ENCODE data around the gene GNB3.

The GNB3 gene

GRCh38 chr12:6813363-6813762 is 27.4 kb upstream of the GNB3 start:
- no peak for TF ChIP-seq ZNF565 (CRISPR knock-in tag; conservative IDR thresholded peaks at IDR 0.05; ENCODE audit: low read depth)
- TF ChIP-seq BACH2 (CRISPR knock-in tag; IDR thresholded peaks at IDR 0.05; ENCODE audit: borderline replicate concordance), result no peak
- no peak for TF ChIP-seq POU6F1 (CRISPR knock-in tag; IDR thresholded peaks at IDR 0.05; ENCODE audit: borderline replicate concordance, low read depth)
- TF ChIP-seq PPARA (CRISPR knock-in tag; IDR thresholded peaks at IDR 0.05; ENCODE audit: borderline replicate concordance), result no peak
- no peak for TF ChIP-seq GLIS3 (CRISPR knock-in tag; IDR thresholded peaks at IDR 0.05)
- no peak for TF ChIP-seq PATZ1 (CRISPR knock-in tag; IDR thresholded peaks at IDR 0.05; ENCODE audit: borderline replicate concordance)
- TF ChIP-seq TOX (CRISPR knock-in tag; IDR thresholded peaks at IDR 0.05; ENCODE audit: borderline replicate concordance), result no peak
- no peak for TF ChIP-seq ISL1 (CRISPR knock-in tag; IDR thresholded peaks at IDR 0.05)
- no peak for ATAC-seq

- TF ChIP-seq GLIS3 (CRISPR knock-in tag; IDR thresholded peaks at IDR 0.05) (no peak), TSHZ2 (CRISPR knock-in tag; IDR thresholded peaks at IDR 0.05) (0 out of 2 replicates have a peak, but pooled peaks have one; percentile 17)
- ATAC-seq, result no peak
Measured at GRCh38 chr12:6816598-6816997, 24.1 kb upstream of the GNB3 start.

GRCh38 chr12:6817098-6817497 is 23.6 kb upstream of the GNB3 start:
- ATAC-seq, result no peak
- TF ChIP-seq BACH2 (CRISPR knock-in tag; IDR thresholded peaks at IDR 0.05; ENCODE audit: borderline replicate concordance) (no peak), ZNF8 (CRISPR knock-in tag; IDR thresholded peaks at IDR 0.05) (no peak), PPARA (CRISPR knock-in tag; IDR thresholded peaks at IDR 0.05; ENCODE audit: borderline replicate concordance) (no peak), GLIS3 (CRISPR knock-in tag; IDR thresholded peaks at IDR 0.05) (no peak), TSHZ2 (CRISPR knock-in tag; IDR thresholded peaks at IDR 0.05) (no peak), CSRNP3 (CRISPR knock-in tag; IDR thresholded peaks at IDR 0.05) (no peak), ZFP3 (CRISPR knock-in tag; IDR thresholded peaks at IDR 0.05) (no peak), TCF4 (CRISPR knock-in tag; IDR thresholded peaks at IDR 0.05; ENCODE audit: borderline replicate concordance) (no peak), ESRRG (CRISPR knock-in tag; IDR thresholded peaks at IDR 0.05) (no peak), CREB5 (CRISPR knock-in tag; IDR thresholded peaks at IDR 0.05; ENCODE audit: low read depth) (no peak), ZFP30 (CRISPR knock-in tag; IDR thresholded peaks at IDR 0.05) (no peak), CSDC2 (CRISPR knock-in tag; IDR thresholded peaks at IDR 0.05) (no peak), OSR1 (CRISPR knock-in tag; IDR thresholded peaks at IDR 0.05) (no peak), ZC3H10 (CRISPR knock-in tag; IDR thresholded peaks at IDR 0.05) (no peak), PATZ1 (CRISPR knock-in tag; IDR thresholded peaks at IDR 0.05; ENCODE audit: borderline replicate concordance) (no peak), SNAI2 (CRISPR knock-in tag; IDR thresholded peaks at IDR 0.05) (no peak), ARNTL (CRISPR knock-in tag; IDR thresholded peaks at IDR 0.05; ENCODE audit: borderline replicate concordance, low read depth) (no peak)

Data from SK-N-SH treated with all-trans-retinoic acid at 6 μM for 48 hours (cell line).